ENCODE data around the gene MN1.

The MN1 gene

DNA sequence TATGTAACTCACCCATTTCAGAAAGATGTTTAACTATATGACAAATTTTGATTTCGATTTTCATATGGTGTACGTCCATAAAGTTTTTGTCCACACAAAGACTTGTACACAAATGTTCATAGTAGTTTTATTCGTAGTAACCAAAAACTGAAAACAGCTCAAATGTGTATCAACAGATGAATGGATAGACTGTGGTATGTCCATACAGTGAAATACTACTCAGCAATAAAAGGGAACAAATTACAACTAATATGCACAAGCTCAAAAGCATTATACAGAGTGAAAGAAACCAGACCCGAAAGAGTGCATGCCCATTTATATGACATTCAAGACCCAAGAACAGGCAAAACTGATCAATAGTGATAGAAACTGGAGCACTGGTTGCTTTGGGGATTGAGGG is 64.0 kb downstream of the MN1 start:
- no peaks in the 10 kb centered on the region for H3K79me2 ChIP-seq
- H3K4me3 ChIP-seq (ENCODE audit: low read depth, low read length) = no peak overlapping the region
- no peaks in the 10 kb centered on the region for H3K4me1 ChIP-seq
- H3K27ac ChIP-seq = no peak overlapping the region
- H3K36me3 ChIP-seq (ENCODE audit: control insufficient read depth, insufficient read depth, low read length) = no peaks in the 10 kb centered on the region
- H3K9ac ChIP-seq = no peak overlapping the region
- no peak overlapping the region for H3K4me2 ChIP-seq (ENCODE audit: low read length)
- TF ChIP-seq, protein P1, sequence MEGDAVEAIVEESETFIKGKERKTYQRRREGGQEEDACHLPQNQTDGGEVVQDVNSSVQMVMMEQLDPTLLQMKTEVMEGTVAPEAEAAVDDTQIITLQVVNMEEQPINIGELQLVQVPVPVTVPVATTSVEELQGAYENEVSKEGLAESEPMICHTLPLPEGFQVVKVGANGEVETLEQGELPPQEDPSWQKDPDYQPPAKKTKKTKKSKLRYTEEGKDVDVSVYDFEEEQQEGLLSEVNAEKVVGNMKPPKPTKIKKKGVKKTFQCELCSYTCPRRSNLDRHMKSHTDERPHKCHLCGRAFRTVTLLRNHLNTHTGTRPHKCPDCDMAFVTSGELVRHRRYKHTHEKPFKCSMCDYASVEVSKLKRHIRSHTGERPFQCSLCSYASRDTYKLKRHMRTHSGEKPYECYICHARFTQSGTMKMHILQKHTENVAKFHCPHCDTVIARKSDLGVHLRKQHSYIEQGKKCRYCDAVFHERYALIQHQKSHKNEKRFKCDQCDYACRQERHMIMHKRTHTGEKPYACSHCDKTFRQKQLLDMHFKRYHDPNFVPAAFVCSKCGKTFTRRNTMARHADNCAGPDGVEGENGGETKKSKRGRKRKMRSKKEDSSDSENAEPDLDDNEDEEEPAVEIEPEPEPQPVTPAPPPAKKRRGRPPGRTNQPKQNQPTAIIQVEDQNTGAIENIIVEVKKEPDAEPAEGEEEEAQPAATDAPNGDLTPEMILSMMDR (IDR thresholded peaks at IDR 0.05) = no peak
- no peaks in the 10 kb centered on the region for H3K9me3 ChIP-seq (ENCODE audit: control insufficient read depth, low read length)
- no peak overlapping the region for H2AFZ ChIP-seq
- no peaks in the 10 kb centered on the region for H3K27me3 ChIP-seq (ENCODE audit: control insufficient read depth, insufficient read depth, low read length)

DNA sequence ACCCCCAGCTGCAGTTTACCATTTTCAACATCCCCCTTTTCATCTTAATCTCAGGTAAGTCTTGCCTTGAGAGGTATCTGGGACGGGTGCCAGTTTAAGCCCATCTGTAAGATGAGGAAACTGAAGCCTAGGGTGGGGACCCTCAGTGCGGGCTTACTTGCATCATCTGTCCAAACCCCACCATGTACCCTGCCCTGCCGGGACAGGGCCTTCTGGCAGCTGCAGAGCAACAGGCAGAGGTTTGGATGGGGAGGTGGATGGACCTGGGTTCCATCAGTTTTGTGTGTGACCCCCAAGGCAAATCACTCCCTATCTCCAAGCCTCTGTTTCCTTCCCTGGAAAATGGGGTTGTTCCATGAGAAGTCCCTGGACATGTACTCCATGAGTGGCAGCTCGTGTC is 67.5 kb downstream of the MN1 start:
- Histone ChIP-seq H3K9me3 (ENCODE audit: control insufficient read depth, low read length) (no peaks in the 10 kb centered on the region), H3K27me3 (ENCODE audit: control insufficient read depth, insufficient read depth, low read length) (no peaks in the 10 kb centered on the region), H3K27ac (no peak overlapping the region), H3K4me1 (no peaks in the 10 kb centered on the region), H3K9ac (no peak overlapping the region), H3K4me3 (ENCODE audit: low read depth, low read length) (no peak overlapping the region), H2AFZ (no peak overlapping the region), H3K4me2 (ENCODE audit: low read length) (no peak overlapping the region), H3K36me3 (ENCODE audit: control insufficient read depth, insufficient read depth, low read length) (no peaks in the 10 kb centered on the region), H3K79me2 (no peaks in the 10 kb centered on the region)
- TF ChIP-seq, protein P1 (IDR thresholded peaks at IDR 0.05) = no peak

DNA sequence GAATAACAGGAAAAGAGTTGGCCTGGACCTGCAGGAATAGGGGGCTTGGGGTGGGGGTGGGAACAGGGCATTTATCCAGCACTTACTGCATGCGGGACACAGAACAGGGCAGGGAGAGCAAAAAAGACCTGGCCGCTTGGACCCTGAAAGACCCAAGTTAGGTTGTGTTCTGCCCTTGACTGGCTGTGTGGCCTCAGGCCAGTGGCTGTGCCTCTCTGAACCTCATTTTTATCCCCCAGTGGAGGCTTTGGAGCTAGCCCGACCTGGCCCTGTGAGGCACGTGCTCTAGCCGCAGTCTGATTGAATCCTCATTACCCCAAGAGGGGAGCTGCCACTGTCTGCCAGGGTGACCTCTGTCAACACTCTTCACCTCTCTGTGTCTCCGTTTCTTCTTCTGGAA is 68.7 kb downstream of the MN1 start:
- Histone ChIP-seq H3K36me3 (ENCODE audit: control insufficient read depth, insufficient read depth, low read length) (no peaks in the 10 kb centered on the region), H3K9ac (no peak overlapping the region), H2AFZ (no peak overlapping the region), H3K27me3 (ENCODE audit: control insufficient read depth, insufficient read depth, low read length) (no peaks in the 10 kb centered on the region), H3K27ac (no peak overlapping the region), H3K9me3 (ENCODE audit: control insufficient read depth, low read length) (no peaks in the 10 kb centered on the region), H3K79me2 (no peaks in the 10 kb centered on the region), H3K4me1 (no peaks in the 10 kb centered on the region), H3K4me2 (ENCODE audit: low read length) (no peak overlapping the region), H3K4me3 (ENCODE audit: low read depth, low read length) (no peak overlapping the region)
- TF ChIP-seq, protein P1 (IDR thresholded peaks at IDR 0.05) = no peak

DNA sequence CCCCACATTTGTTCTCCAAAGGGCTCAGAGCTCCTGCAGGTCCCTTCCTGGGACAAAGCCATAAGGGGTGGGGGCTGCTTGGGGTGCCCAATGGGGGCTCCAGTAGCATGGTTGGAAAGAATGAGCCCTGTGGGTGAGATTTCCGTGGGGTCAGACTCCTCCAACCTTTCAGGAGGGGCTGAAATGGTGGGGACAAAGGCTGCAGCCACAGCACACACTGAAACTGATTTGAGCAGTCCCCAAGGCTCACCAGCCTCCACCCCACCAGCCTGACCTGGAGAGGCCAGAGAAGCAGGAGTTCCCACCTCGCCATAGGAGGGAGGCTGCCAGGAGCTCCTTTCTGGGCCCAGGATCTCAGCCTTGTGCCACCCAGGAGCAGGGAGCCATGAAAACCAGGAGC is 69.2 kb downstream of the MN1 start:
- no peak overlapping the region for H3K4me3 ChIP-seq (ENCODE audit: low read depth, low read length)
- no peaks in the 10 kb centered on the region for H3K4me1 ChIP-seq
- H2AFZ ChIP-seq = no peak overlapping the region
- TF ChIP-seq, protein P1 (IDR thresholded peaks at IDR 0.05) = no peak
- no peak overlapping the region for H3K4me2 ChIP-seq (ENCODE audit: low read length)
- H3K9ac ChIP-seq = no peak overlapping the region
- no peak overlapping the region for H3K27ac ChIP-seq
- H3K27me3 ChIP-seq (ENCODE audit: control insufficient read depth, insufficient read depth, low read length) = no peaks in the 10 kb centered on the region
- H3K9me3 ChIP-seq (ENCODE audit: control insufficient read depth, low read length) = no peaks in the 10 kb centered on the region
- no peaks in the 10 kb centered on the region for H3K36me3 ChIP-seq (ENCODE audit: control insufficient read depth, insufficient read depth, low read length)
- H3K79me2 ChIP-seq = no peaks in the 10 kb centered on the region

DNA sequence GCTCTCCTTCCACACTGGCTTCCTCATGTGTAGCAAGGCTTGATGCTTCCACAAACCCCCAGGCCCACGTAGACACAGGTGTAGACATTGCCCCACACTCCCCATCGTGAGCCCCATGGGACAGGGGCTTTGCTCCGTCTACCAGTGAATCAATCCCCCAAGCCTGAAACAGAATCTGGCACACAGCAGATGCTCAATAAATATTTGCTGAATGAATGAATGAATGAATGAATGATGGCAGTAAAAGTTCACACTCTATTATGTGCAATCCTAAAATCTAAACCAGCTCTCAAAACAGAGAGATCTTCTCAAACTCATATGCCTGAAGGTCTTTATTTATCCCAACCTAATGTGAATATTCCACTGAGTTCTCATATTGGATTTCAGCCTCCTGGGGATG is 69.9 kb downstream of the MN1 start:
- Histone ChIP-seq H3K36me3 (ENCODE audit: control insufficient read depth, insufficient read depth, low read length) (no peaks in the 10 kb centered on the region), H3K9me3 (ENCODE audit: control insufficient read depth, low read length) (no peaks in the 10 kb centered on the region), H3K9ac (no peak overlapping the region), H3K79me2 (no peaks in the 10 kb centered on the region), H3K4me1 (no peaks in the 10 kb centered on the region), H3K4me2 (ENCODE audit: low read length) (no peak overlapping the region), H3K4me3 (ENCODE audit: low read depth, low read length) (no peak overlapping the region), H3K27ac (no peak overlapping the region), H3K27me3 (ENCODE audit: control insufficient read depth, insufficient read depth, low read length) (no peaks in the 10 kb centered on the region), H2AFZ (no peak overlapping the region)
- TF ChIP-seq, protein P1 (IDR thresholded peaks at IDR 0.05) = no peak
